Testis (tissue), 3 donors: ENCODE results near the gene SELENOI. TPM values are rescaled to one million over a fixed set of nuclear protein-coding genes. Genes with fewer than 3 reads are reported as not detected.

Experiments used
- DNase-seq: peaks from one replicate; pipeline ENCODE4 v3.0.0-alpha.2; 2019
- H3K27ac ChIP-seq, 2 donors: fragments of 200-600 bp; sonication (generic); one replicate each; pipeline ENCODE4 v1.5.1; 2019
- H3K27me3 ChIP-seq: fragments of 200-600 bp; sonication (generic); one replicate; pipeline ENCODE4 v1.5.1; 2019
- H3K36me3 ChIP-seq: fragments of 200-600 bp; sonication (generic); one replicate; pipeline ENCODE4 v1.5.1; 2017; ENCODE audit warnings: low read depth; ENCODE audit errors: missing control alignments
- H3K4me1 ChIP-seq: fragments of 200-600 bp; sonication (generic); one replicate; pipeline ENCODE4 v1.5.1; 2019
- H3K4me3 ChIP-seq, 2 donors: fragments of 200-600 bp; sonication (generic); one replicate each; pipeline ENCODE4 v1.5.1; 2017 to 2019
- H3K9me3 ChIP-seq: fragments of 200-600 bp; sonication (generic); one replicate; pipeline ENCODE4 v1.5.1; 2017
- CTCF ChIP-seq, 3 experiments: fragments of 450-650 bp in 2 of 3; fragments of 200-600 bp in 1 of 3; sonication (generic) in 1 of 3; IDR thresholded peaks; one replicate each; pipeline ENCODE4 v1.5.1; 2016 to 2019; ENCODE audit warnings: antibody characterized with exemption in 3 of 3, mild to moderate bottlenecking in 2 of 3, moderate library complexity in 1 of 3
- POLR2A ChIP-seq: fragments of 450-650 bp; IDR thresholded peaks from one replicate; pipeline ENCODE4 v1.6.1; 2017; ENCODE audit warnings: antibody characterized with exemption, mild to moderate bottlenecking, moderate library complexity
- WGBS, 2 donors: methylation state at CpG; one replicate each; pipeline ENCODE4 v1.1.5; 2018; 5-methylcytosine and 5-hydroxymethylcytosine counted together
- intact Hi-C: fragments of 100-400 bp; cut with DNase I; formaldehyde crosslinking; loops from one replicate; pipeline ENCODE4 v1.15.1; 2023; ENCODE audit warnings: low total_unique reads
- polyA plus RNA-seq: library from polyadenylated mRNA; stranded (reverse); fragments of 350-450 nt; fragmentation: Illumina TruSeq; extraction: RNeasy Lipid Tissue Mini Kit (QIAGEN cat#74804); gene quantifications from one replicate; pipeline ENCODE4 v1.2.3, GENCODE V29; 2014; ENCODE audit warnings: low read depth, low replicate concordance; ENCODE audit not compliant: insufficient read depth
- total RNA-seq, 2 donors: library from RNA; depleted of rRNA; stranded (reverse); fragments of >200 nt; gene quantifications; one replicate each; pipeline ENCODE4 v1.2.3, GENCODE V29; 2016

The SELENOI gene
- total and polyA plus RNA-seq, 3 donors from 2014 or later = 8.7 to 26.7 (median 23.8) TPM

- TF ChIP-seq CTCF (IDR thresholded peaks at IDR 0.05) (no peak), POLR2A (no peak)
- WGBS, 2 donors = 88 to 95% methylated on average over 1 of the region's 1 CpG
- H3K27me3 ChIP-seq = no peaks in the 10 kb centered on the region
- intact Hi-C loops = no loop called here
- no peaks in the 10 kb centered on the region for H3K9me3 ChIP-seq
- no peaks in the 10 kb centered on the region for H3K4me1 ChIP-seq
- H3K4me3 ChIP-seq = no peak overlapping the region
- no peak overlapping the region for H3K27ac ChIP-seq
- H3K36me3 ChIP-seq = no peaks in the 10 kb centered on the region
- no peak for DNase-seq
Measured at GRCh38 chr2:26376799-26377198, 30.9 kb downstream of the SELENOI start.

DNA sequence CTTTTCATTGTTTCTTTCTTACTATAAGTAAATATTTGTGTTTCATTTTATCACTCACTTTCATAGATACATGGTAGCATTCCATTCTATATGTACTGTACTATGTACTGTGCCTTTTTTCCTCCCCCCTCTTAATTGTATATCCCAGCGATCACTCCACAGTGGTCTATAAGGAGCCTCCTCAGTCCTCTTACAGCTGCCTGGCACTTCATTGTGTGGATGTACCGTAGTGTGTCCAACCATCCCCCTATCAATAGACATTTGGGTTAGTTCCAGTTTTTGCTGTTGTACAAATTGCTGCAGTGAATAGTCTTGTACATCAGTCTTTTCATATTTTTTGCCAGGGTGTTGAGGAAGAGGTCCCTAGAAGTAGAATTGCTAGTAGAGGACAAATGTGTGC, 34.3 kb downstream of the SELENOI start:
- TF ChIP-seq CTCF (IDR thresholded peaks at IDR 0.05) (no peak), POLR2A (no peak)
- 69 to 83% methylated on average over 2 of the region's 2 CpGs for WGBS, 2 donors
- DNase-seq = no peak
- no peak overlapping the region for H3K27ac ChIP-seq
- no peaks in the 10 kb centered on the region for H3K9me3 ChIP-seq
- H3K4me1 ChIP-seq = no peaks in the 10 kb centered on the region
- H3K4me3 ChIP-seq = no peak overlapping the region
- intact Hi-C loops = no loop called here
- no peaks in the 10 kb centered on the region for H3K27me3 ChIP-seq
- no peaks in the 10 kb centered on the region for H3K36me3 ChIP-seq

DNA sequence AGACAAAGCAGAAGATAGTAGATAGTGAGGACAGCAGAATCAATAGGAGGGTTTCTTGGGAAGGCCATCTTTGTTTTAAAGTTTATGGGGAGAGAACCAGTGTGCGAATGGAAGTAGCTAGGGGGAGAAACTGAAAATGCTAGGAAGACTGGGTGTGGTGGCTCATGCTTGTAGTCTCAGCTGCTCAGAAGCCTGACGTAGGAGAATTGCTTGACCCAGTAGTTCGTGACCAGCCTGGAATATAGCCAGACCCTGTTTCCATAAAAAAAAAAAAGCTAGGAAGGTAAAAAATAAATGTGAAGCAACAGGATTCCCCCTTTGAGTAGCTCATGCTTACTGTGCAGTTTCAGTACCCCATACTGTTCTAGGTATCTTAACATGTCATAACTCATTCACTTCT, 36.6 kb downstream of the SELENOI start:
- H3K36me3 ChIP-seq = no peaks in the 10 kb centered on the region
- no peak overlapping the region for H3K27ac ChIP-seq
- TF ChIP-seq POLR2A = no peak
- TF ChIP-seq CTCF (IDR thresholded peaks at IDR 0.05) = no peak
- WGBS, 2 donors = 70 to 77% methylated on average over 3 of the region's 3 CpGs
- DNase-seq = no peak
- no peak overlapping the region for H3K4me3 ChIP-seq
- intact Hi-C loops = no loop called here
- H3K4me1 ChIP-seq = no peaks in the 10 kb centered on the region
- no peaks in the 10 kb centered on the region for H3K27me3 ChIP-seq
- no peaks in the 10 kb centered on the region for H3K9me3 ChIP-seq

GRCh38 chr2:26384183-26384582, 38.2 kb downstream of the SELENOI start:
- H3K27ac ChIP-seq = no peak overlapping the region
- 95 to 96% methylated on average over 9 of the region's 9 CpGs for WGBS, 2 donors
- DNase-seq = no peak
- intact Hi-C loops = no loop called here
- H3K9me3 ChIP-seq = no peaks in the 10 kb centered on the region
- no peaks in the 10 kb centered on the region for H3K4me1 ChIP-seq
- no peaks in the 10 kb centered on the region for H3K36me3 ChIP-seq
- H3K4me3 ChIP-seq = no peak overlapping the region
- no peaks in the 10 kb centered on the region for H3K27me3 ChIP-seq
- TF ChIP-seq CTCF (IDR thresholded peaks at IDR 0.05) (no peak), POLR2A (no peak)

DNA sequence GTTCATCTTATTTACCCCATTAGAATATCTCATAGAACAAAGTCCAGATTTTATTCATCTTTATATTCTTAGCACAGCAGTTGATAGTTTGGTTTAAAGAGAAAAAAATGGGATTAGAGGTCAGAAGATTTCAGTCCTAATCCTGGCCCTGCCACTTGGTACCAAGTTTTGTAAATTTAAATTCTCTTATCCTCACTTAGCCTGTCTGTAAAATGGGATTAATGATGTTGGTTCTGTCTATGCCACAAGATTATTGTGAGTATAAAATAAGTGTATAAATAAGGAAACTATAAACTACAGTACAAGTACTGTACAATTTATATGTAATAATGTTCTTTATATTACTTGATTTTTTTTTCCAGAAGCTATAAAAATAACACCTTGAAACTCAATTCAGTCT, 38.7 kb downstream of the SELENOI start:
- H3K9me3 ChIP-seq = no peaks in the 10 kb centered on the region
- no peak overlapping the region for H3K4me3 ChIP-seq
- H3K36me3 ChIP-seq = no peaks in the 10 kb centered on the region
- DNase-seq = no peak
- H3K27me3 ChIP-seq = no peaks in the 10 kb centered on the region
- TF ChIP-seq CTCF (IDR thresholded peaks at IDR 0.05) (no peak), POLR2A (no peak)
- H3K27ac ChIP-seq = no peak overlapping the region
- intact Hi-C loops = no loop called here
- H3K4me1 ChIP-seq = no peaks in the 10 kb centered on the region
